Measurements from ENCODE around the gene MRPL55.
A peak's percentile ranks its signal among the peaks of the same experiment; 100 is the strongest.

The MRPL55 gene

GRCh38 chr1:228062812-228063211 lies 46.3 kb downstream of the MRPL55 start:
- H3K4me3 ChIP-seq (ENCODE audit: low read depth, low read length): no peak overlapping the region
- DNase-seq (ENCODE audit: low read depth): no peak

- no peak overlapping the region for H3K4me3 ChIP-seq (ENCODE audit: low read depth, low read length)
- no peak for DNase-seq (ENCODE audit: low read depth)
Measured at GRCh38 chr1:228062085-228062791, 46.9 kb downstream of the MRPL55 start.

GRCh38 chr1:228061411-228062084 lies 47.6 kb downstream of the MRPL55 start:
- DNase-seq (ENCODE audit: low read depth): no peak
- H3K4me3 ChIP-seq (ENCODE audit: low read depth, low read length): no peak overlapping the region

GRCh38 chr1:228060458-228061190 lies 48.5 kb downstream of the MRPL55 start:
- H3K4me3 ChIP-seq (ENCODE audit: low read depth, low read length): peak overlapping the region; percentile 34
- DNase-seq (ENCODE audit: low read depth): no peak

- H3K4me3 ChIP-seq (ENCODE audit: low read depth, low read length): peak overlapping the region; percentile 34
- DNase-seq (ENCODE audit: low read depth): no peak
Measured at GRCh38 chr1:228059634-228060457, 49.3 kb downstream of the MRPL55 start.

- no peak overlapping the region for H3K4me3 ChIP-seq (ENCODE audit: low read depth, low read length)
- no peak for DNase-seq (ENCODE audit: low read depth)
Measured at GRCh38 chr1:228058949-228059633, 50.0 kb downstream of the MRPL55 start.

- no peak for DNase-seq (ENCODE audit: low read depth)
- H3K4me3 ChIP-seq (ENCODE audit: low read depth, low read length): no peak overlapping the region
Measured at GRCh38 chr1:228058172-228058948, 50.7 kb downstream of the MRPL55 start.

Measured in skeletal muscle cell (primary cell).